ENCODE measurements around the gene B4GAT1.
A peak's percentile ranks its signal among the peaks of the same experiment; 100 is the strongest.
"Not testable (repeated sequence)": the region's sequence is repeated elsewhere in the genome, so short reads cannot be mapped to it uniquely, and the experiment has no call there.

The B4GAT1 gene

GRCh38 chr11:66347425-66348276 lies at the start of gene B4GAT1:
TSS of gene B4GAT1 (minus strand) at chr11:66347629. CDS start at chr11:66347545, 84 bp downstream.
- peak; percentile 95 for DNase-seq (ENCODE audit: low spot score)

DNA sequence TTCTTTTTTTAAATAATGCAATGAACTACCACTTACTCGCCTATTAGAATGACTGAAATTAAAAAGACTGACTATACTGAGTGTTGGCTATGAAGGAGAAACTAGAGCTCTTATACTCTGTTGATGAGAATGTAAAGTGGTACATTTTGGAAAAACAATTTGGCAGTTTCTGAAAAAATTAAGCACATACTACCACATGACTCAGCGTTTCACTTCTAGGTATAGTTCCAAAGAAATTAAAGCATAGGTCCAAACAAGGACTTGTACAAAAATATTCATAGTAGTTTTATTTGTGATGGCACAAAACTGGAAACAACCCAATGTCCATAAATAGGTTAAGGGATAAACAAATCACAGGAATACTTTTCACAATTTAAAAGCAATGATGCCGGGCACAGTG lies 46.5 kb upstream of the B4GAT1 start:
- no peak for DNase-seq (ENCODE audit: low spot score)

DNA sequence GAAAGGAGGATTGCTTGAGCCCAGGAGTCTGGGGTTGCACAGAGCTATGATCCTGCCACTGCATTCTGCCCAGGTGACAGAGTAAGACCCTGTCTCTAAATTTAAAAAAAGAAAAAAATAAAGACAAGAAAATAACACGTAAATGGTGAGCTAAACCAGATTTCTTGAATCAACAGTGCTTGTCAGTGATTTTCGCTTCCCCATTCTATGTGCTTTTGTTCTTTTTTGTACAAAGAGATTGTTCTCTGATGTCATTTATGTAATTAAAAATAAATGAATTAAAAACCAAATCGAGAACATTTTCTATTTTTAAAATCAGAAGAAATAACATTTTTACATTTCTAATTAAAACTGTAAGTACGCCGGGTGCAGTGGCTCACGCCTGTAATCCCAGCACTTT lies 43.9 kb upstream of the B4GAT1 start:
- no peak for DNase-seq (ENCODE audit: low spot score)

DNA sequence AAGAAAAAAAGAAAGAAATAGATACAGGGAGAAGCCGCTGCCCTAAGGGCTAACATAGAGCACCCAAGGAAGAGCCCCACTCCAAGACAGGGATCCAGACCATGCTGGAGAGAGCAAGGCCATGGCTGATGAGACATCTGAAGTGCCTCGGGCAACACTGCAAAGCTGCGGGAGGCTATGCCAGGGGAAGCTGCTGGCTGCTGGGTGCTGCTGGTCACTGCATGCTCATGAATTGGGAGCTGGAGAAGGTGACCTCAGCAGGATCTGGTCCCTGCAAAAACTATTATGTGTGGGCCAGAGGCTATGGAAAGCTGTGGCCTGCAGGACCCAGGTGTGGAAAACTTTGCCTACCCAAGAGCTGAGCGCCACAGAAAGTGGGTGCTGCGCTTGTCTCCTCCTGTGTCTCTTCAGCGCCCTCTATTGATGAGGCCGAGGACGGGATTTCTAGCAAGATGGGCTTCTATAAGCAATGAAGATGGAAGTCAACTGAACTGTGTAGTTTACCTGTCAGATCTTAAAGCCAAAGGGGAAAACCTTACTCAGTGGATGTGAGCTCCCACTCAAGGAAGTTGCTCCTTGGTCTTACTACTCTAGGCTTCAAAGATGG lies 41.5 kb upstream of the B4GAT1 start:
- DNase-seq (ENCODE audit: low spot score) = peak; percentile 99

DNA sequence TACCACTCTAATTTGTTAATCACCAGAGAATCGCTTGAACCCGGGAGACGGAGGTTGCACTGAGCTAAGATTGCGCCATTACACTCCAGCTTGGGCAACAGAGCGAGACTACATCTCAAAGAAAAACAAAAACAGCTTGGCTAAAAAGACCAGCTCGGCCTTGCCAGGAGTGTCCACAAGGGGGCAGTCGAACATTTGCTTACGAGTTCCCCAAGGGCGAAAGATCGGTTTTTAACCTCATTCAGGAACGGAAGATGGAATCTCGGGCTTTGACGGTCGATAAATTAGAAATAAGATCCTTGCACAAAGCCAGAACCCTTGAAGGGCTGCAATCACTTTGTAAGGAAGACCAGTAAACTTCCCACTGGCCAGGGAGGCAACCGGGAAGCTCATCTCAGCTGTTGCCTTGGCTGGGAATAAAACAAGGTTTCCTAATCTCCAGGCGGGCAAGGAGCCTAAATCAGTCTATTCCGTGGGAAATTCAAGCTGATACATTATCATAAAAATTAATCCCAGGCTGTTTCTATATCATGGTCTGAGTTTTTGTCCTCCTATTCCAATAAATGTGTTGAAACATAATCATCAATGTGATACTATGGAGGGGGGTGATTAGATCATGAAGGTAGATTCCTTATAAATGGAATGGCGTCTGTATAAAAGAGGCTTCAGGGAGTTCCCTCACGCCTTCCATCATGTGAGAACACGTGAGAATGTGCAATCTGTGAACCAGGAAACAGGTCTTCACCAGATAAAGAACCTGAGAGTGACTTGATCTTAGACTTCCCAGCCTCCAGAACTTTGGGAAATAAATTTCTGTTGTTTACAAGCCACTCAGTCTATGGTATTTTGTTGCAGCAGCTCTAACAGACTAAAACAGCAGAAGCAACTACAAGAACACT lies 39.0 kb upstream of the B4GAT1 start:
- DNase-seq (ENCODE audit: low spot score) = peak; percentile 96

- DNase-seq (ENCODE audit: low spot score) = not testable (repeated sequence)
Observed at GRCh38 chr11:66384316-66384715, 36.9 kb upstream of the B4GAT1 start.

- not testable (repeated sequence) for DNase-seq (ENCODE audit: low spot score)
Observed at GRCh38 chr11:66380264-66380663, 32.8 kb upstream of the B4GAT1 start.

DNA sequence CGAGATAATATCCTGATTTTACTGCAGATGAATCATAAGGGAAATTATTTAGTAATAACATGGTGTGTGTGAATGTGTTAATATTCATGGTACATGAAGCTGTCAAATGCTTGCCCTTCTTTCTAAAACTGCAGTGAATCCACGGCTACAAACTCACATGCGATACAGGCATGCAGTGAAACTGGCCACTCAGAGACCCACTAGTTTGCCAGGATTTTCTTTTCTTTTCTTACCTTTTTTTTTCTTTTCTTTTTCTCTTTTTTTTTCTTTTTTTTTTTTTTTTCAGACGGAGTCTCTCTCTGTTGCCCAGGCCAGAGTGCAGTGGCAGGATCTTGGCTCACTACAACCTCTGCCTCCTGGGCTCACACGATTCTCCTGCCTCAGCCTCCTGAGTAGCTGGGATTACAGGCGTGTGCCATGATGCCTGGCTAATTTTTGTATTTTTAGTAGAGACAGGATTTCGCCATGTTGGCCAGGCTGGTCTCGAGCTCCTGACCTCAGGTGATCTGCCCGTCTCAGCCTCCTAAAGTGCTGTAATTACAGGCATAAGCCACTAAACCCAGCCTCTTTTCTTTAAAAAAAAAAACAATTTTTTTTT lies 26.4 kb upstream of the B4GAT1 start:
- not testable (repeated sequence) for DNase-seq (ENCODE audit: low spot score)

- DNase-seq (ENCODE audit: low spot score) = peak; percentile 37
Observed at GRCh38 chr11:66373265-66373664, 25.8 kb upstream of the B4GAT1 start.

- peak; percentile 100 for DNase-seq (ENCODE audit: low spot score)
Observed at GRCh38 chr11:66371627-66372415, 24.4 kb upstream of the B4GAT1 start, which contains the start of gene SLC29A2. TSS of gene SLC29A2 (minus strand) at chr11:66371760. CDS start at chr11:66371591, 169 bp downstream.

GRCh38 chr11:66369073-66369894 lies 21.9 kb upstream of the B4GAT1 start:
- no peak for DNase-seq (ENCODE audit: low spot score)

DNA sequence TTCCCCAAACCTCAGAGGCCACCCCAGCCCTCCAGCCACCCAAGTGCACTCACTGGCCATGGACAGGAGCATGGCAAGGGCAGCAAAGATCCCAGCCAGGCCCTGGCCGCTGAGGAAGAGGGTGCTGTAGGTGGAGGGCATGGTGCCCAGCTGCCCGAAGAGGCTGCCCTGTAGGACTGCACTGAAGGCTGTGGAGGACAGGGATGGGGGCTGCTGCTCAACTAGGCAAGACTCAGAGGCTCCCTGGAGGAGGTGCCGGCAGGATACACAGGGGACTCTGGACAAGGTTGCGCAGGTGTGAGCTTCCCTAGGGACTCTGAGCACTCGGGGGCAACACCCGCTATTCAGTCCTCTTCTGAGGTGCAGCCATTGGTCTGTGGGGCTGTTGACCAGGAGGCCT lies 21.1 kb upstream of the B4GAT1 start:
- DNase-seq (ENCODE audit: low spot score) = no peak

GRCh38 chr11:66367561-66368312 lies 20.3 kb upstream of the B4GAT1 start:
- no peak for DNase-seq (ENCODE audit: low spot score)

- DNase-seq (ENCODE audit: low spot score) = peak; percentile 44
Observed at GRCh38 chr11:66366844-66367477, 19.5 kb upstream of the B4GAT1 start.

GRCh38 chr11:66365711-66366619 lies 18.5 kb upstream of the B4GAT1 start:
- DNase-seq (ENCODE audit: low spot score) = peak; percentile 56

DNA sequence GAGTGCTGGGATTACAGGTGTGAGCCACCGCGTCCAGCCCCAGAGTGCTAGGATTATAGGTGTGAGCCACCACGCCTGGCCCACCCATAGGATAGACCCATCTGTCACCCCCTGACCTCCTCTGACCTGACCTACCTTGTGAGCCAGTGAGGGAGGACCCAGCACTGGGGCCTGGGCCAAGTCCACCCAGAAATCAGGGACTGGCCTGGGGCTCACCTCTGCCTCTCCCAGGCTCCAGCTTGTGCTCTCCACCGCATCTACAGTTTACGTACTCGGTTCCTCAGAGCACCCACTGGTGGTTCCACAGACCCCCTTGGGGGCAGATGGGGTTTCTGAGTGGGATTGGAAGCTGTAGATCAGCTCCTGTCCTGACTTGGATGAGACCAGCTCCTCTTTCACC lies 17.7 kb upstream of the B4GAT1 start:
- DNase-seq (ENCODE audit: low spot score) = no peak

- DNase-seq (ENCODE audit: low spot score) = peak; percentile 100
Observed at GRCh38 chr11:66363805-66364535, 16.5 kb upstream of the B4GAT1 start.

All from HuH-7 (cell line).